ENCODE data around the gene PRRX2. TPM values are rescaled to one million over a fixed set of nuclear protein-coding genes. Genes with fewer than 3 reads are reported as not detected.

PRRX2 gene
- total RNA-seq, 1 donor from 2014 or later: 20.8 TPM

DNA sequence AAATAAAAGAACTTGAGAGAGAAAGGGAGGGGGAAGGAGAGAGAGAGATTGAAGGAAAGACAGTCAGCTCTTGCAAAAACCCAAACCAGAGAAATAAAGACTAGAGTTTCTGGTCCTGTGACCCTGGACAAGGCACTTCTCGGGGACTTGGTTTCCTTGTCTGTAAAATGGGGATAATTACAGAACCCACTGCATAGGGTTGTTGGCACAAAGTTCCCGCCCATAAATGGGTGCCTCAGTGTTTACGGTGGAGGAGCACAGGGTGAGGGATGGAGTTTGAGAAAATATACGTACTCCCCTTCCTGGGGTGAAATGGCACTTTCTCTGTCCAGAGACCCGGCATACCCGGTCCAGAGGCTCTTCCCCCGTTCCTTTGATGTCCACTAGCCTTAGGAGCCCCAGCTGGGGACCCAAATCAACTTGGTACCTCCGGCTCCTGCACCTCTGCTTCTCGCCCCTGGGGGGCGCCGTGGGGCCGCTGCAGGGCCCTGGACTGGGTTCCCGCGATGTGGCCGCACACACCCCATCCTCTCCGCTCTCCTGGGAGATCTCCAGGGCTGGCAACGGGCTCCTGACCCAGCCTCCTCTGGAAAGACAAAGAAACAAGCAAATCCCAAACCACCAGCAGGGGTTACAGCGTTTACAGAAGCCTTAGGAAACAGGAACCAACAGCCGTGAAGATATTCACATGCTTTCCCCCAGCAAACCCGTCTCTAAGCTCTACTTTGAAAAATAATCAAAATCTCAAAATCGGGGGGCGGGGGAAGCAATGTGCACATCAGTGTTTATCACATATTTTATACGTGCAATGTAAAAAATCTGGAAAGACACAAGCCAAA lies 61.1 kb downstream of the PRRX2 start:
- peaks cover 10% of the 10 kb centered on the region for H3K4me1 Mint-ChIP-seq (ENCODE audit: unreplicated experiment)
- H3K4me3 Mint-ChIP-seq: peak overlapping the region; percentile 39
- DNase-seq (ENCODE audit: extremely low spot score, unreplicated experiment): peak; percentile 80
- H3K36me3 Mint-ChIP-seq: no peaks in the 10 kb centered on the region
- H3K9me3 Mint-ChIP-seq: no peaks in the 10 kb centered on the region
- TF ChIP-seq, protein P1, sequence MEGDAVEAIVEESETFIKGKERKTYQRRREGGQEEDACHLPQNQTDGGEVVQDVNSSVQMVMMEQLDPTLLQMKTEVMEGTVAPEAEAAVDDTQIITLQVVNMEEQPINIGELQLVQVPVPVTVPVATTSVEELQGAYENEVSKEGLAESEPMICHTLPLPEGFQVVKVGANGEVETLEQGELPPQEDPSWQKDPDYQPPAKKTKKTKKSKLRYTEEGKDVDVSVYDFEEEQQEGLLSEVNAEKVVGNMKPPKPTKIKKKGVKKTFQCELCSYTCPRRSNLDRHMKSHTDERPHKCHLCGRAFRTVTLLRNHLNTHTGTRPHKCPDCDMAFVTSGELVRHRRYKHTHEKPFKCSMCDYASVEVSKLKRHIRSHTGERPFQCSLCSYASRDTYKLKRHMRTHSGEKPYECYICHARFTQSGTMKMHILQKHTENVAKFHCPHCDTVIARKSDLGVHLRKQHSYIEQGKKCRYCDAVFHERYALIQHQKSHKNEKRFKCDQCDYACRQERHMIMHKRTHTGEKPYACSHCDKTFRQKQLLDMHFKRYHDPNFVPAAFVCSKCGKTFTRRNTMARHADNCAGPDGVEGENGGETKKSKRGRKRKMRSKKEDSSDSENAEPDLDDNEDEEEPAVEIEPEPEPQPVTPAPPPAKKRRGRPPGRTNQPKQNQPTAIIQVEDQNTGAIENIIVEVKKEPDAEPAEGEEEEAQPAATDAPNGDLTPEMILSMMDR (conservative IDR thresholded peaks at IDR 0.05): peak; percentile 95
- no peak overlapping the region for H3K27ac Mint-ChIP-seq
- peaks cover 11% of the 10 kb centered on the region for H3K27me3 Mint-ChIP-seq

DNA sequence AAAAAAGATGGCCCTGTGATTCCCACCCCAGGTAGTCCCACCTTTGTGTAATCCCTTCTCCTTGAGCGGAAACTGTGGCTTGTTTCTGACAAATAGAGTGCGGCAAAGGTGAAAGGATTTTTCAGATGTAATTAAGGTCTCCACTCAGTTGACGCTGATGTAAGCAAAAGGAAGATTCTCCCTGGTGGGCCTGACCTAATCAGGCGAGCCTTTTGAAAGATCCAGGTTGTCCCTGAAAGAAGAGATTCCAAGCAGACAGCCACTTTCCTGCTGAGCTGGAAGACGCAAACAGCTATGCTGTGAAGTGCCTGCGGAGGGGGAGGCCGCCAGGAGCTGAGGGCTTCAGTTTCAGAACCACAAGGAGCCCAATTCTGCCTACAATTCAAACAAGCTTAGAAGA lies 63.3 kb downstream of the PRRX2 start:
- DNase-seq (ENCODE audit: extremely low spot score, unreplicated experiment): no peak
- H3K27ac Mint-ChIP-seq: no peak overlapping the region
- peaks cover 13% of the 10 kb centered on the region for H3K27me3 Mint-ChIP-seq
- no peaks in the 10 kb centered on the region for H3K36me3 Mint-ChIP-seq
- H3K9me3 Mint-ChIP-seq: no peaks in the 10 kb centered on the region
- H3K4me1 Mint-ChIP-seq (ENCODE audit: unreplicated experiment): peaks cover 13% of the 10 kb centered on the region
- no peak overlapping the region for H3K4me3 Mint-ChIP-seq
- TF ChIP-seq, protein P1 (conservative IDR thresholded peaks at IDR 0.05): no peak

DNA sequence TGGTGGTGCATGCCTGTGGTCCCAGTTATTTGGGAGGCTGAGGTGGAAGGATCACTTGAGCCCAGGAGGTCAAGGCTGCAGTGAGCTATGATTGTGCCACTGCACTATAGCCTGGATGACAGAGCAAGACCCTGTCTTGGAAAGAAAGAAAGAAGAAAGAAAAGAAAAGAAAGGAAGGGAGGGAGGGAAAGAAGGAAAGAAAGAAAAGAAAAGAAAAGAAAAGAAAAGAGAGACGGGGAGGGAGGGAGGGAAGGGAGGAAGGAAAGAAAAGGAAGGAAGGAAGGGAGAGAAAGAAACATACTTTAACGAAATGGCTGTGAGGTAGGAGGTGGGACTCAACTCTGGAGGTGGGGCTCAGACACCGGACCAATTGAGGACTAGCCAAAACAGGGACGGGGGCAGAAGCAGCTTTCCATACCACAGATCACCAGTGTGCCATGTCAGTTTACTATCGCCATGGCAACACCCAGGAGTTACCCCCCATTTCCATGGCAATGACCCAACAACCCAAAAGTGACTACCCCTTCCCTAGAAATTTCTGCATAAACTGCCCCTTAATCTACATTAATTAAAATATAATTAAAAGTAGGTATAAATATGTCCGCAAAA lies 66.1 kb downstream of the PRRX2 start:
- H3K36me3 Mint-ChIP-seq: no peaks in the 10 kb centered on the region
- TF ChIP-seq, protein P1 (conservative IDR thresholded peaks at IDR 0.05): no peak
- H3K27ac Mint-ChIP-seq: no peak overlapping the region
- H3K4me1 Mint-ChIP-seq (ENCODE audit: unreplicated experiment): peaks cover 7% of the 10 kb centered on the region
- DNase-seq (ENCODE audit: extremely low spot score, unreplicated experiment): no peak
- no peaks in the 10 kb centered on the region for H3K9me3 Mint-ChIP-seq
- H3K4me3 Mint-ChIP-seq: no peak overlapping the region
- H3K27me3 Mint-ChIP-seq: peaks cover 13% of the 10 kb centered on the region

DNA sequence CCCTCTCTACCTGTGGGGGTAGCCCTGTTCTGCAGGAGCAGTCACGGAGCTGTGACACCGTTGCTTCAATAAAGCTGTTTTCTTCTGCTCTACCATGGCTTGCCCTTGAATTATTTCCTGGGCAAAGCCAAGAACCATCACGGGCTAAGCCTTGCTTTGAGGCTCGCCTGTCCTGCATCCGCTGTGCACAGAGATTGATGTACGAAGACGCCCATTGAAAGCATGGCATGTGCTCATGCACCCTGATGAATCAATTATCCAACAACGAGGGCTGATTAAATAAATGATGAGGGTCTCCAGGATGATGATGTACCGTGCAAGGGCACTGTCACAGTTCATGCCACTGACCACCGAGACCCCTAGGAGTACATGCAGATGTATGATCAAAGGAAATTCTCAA lies 66.7 kb downstream of the PRRX2 start:
- no peaks in the 10 kb centered on the region for H3K36me3 Mint-ChIP-seq
- DNase-seq (ENCODE audit: extremely low spot score, unreplicated experiment): no peak
- no peak overlapping the region for H3K4me3 Mint-ChIP-seq
- TF ChIP-seq, protein P1 (conservative IDR thresholded peaks at IDR 0.05): no peak
- no peaks in the 10 kb centered on the region for H3K9me3 Mint-ChIP-seq
- peaks cover 10% of the 10 kb centered on the region for H3K27me3 Mint-ChIP-seq
- H3K4me1 Mint-ChIP-seq (ENCODE audit: unreplicated experiment): peaks cover 3% of the 10 kb centered on the region
- no peak overlapping the region for H3K27ac Mint-ChIP-seq

DNA sequence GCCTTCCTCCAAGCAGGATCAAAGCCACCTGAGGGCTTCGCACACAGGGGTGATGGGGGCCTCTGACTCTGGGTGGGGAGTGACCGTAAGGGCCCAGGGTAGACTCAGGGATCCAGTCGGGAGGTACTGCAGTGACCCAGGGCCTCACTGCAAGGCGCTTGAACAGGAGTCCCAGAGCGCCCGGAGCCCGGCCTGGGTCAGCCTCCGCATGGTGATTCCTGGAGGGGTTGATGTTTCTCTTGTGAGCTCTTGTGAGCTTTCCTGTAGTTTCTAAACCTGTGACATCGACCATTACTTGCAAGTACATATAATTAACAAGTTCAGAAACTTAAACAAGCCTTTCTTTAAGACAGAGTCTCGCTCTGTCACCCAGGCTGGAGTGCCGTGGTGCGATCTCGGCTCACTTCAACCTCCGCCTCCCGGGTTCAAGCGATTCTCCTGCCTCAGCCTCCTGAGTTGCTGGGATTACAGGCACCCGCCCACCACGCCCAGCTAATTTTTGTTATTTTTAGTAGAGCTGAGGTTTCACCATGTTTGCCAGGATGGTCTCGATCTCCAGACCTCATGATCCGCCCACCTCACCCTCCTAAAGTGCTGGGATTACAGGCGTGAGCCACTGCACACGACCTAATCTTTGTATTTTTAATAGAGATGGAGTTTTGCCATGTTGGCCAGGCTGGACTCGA lies 67.6 kb downstream of the PRRX2 start:
- Mint-ChIP-seq H3K27ac (no peak overlapping the region), H3K4me3 (no peak overlapping the region), H3K27me3 (peaks cover 15% of the 10 kb centered on the region), H3K9me3 (no peaks in the 10 kb centered on the region), H3K4me1 (ENCODE audit: unreplicated experiment) (peaks cover 3% of the 10 kb centered on the region), H3K36me3 (no peaks in the 10 kb centered on the region)
- TF ChIP-seq, protein P1 (conservative IDR thresholded peaks at IDR 0.05): no peak
- no peak for DNase-seq (ENCODE audit: extremely low spot score, unreplicated experiment)

All from type B pancreatic cell (in vitro differentiated cells).